Forelimb muscle (tissue), 1 donor: Measurements from ENCODE around the gene CARD9. TPM values are rescaled to one million over a fixed set of nuclear protein-coding genes. Genes with fewer than 3 reads are reported as not detected.

ENCODE experiments used
- DNase-seq: peaks from one replicate; pipeline ENCODE4 v3.0.0-alpha.2; 2013; ENCODE audit warnings: low read depth
- polyA plus RNA-seq: library from polyadenylated mRNA; unstranded; fragments of 120-200 nt; gene quantifications from one replicate; pipeline ENCODE4 v1.2.1, GENCODE V29; 2013; ENCODE audit not compliant: insufficient read length

Gene CARD9
- polyA plus RNA-seq, 1 donor = 0.82 TPM

GRCh38 chr9:136347472-136348256 is 25.8 kb downstream of the CARD9 start:
- DNase-seq = no peak

GRCh38 chr9:136346927-136347465 is 26.5 kb downstream of the CARD9 start:
- no peak for DNase-seq

GRCh38 chr9:136346157-136346481 is 27.4 kb downstream of the CARD9 start:
- DNase-seq = no peak

GRCh38 chr9:136345281-136346156 is 27.9 kb downstream of the CARD9 start:
- DNase-seq = no peak

GRCh38 chr9:136344544-136345280 is 28.8 kb downstream of the CARD9 start:
- no peak for DNase-seq

- no peak for DNase-seq
These were observed 29.6 kb downstream of the CARD9 start for GRCh38 chr9:136343884-136344269.

GRCh38 chr9:136343121-136343883 is 30.2 kb downstream of the CARD9 start:
- no peak for DNase-seq

- no peak for DNase-seq
These were observed 31.0 kb downstream of the CARD9 start for GRCh38 chr9:136342181-136343120.

- no peak for DNase-seq
These were observed 31.7 kb downstream of the CARD9 start for GRCh38 chr9:136341769-136342168.

GRCh38 chr9:136341042-136341655 is 32.3 kb downstream of the CARD9 start:
- no peak for DNase-seq

- no peak for DNase-seq
These were observed 33.0 kb downstream of the CARD9 start for GRCh38 chr9:136340356-136341041.

GRCh38 chr9:136339958-136340310 is 33.5 kb downstream of the CARD9 start:
- DNase-seq = no peak

- no peak for DNase-seq
These were observed 34.1 kb downstream of the CARD9 start for GRCh38 chr9:136339173-136339957.

GRCh38 chr9:136338511-136338910 is 35.0 kb downstream of the CARD9 start:
- no peak for DNase-seq

- DNase-seq = no peak
These were observed 35.8 kb downstream of the CARD9 start for GRCh38 chr9:136337416-136338395.

- DNase-seq = no peak
These were observed 36.6 kb downstream of the CARD9 start for GRCh38 chr9:136336881-136337280.
